Smooth muscle cell (in vitro differentiated cells): ENCODE data around the gene PEX19. TPM values are rescaled to one million over a fixed set of nuclear protein-coding genes. Genes with fewer than 3 reads are reported as not detected.

Experiments used
- DNase-seq: peaks from one replicate; lab custom pipeline; 2025; ENCODE audit not compliant: unreplicated experiment; lab: John Stamatoyannopoulos, UW
- H2AFZ ChIP-seq: fragments of 200-600 bp; sonication (generic); 2 replicates; pipeline ENCODE4 v1.6.0; 2016; ENCODE audit warnings: antibody characterized with exemption, low read depth, mild to moderate bottlenecking
- H3F3A ChIP-seq: fragments of 200-600 bp; sonication (generic); 2 replicates; pipeline ENCODE4 v1.6.0; 2017; ENCODE audit warnings: antibody characterized with exemption, low read depth
- H3K27ac ChIP-seq: fragments of 200-600 bp; sonication (generic); 2 replicates; pipeline ENCODE4 v1.5.1; 2016; ENCODE audit warnings: low read depth, mild to moderate bottlenecking
- H3K27me3 ChIP-seq: fragments of 200-600 bp; sonication (generic); 2 replicates; pipeline ENCODE4 v1.6.1; 2016; ENCODE audit warnings: low read depth, mild to moderate bottlenecking
- H3K36me3 ChIP-seq: fragments of 200-600 bp; sonication (generic); 2 replicates; pipeline ENCODE4 v1.5.1; 2016; ENCODE audit warnings: low read depth
- H3K4me1 ChIP-seq: fragments of 200-600 bp; sonication (generic); 2 replicates; pipeline ENCODE4 v1.5.1; 2016; ENCODE audit warnings: low read depth
- H3K4me2 ChIP-seq: fragments of 200-600 bp; sonication (generic); 2 replicates; pipeline ENCODE4 v1.6.0; 2016; ENCODE audit warnings: mild to moderate bottlenecking
- H3K4me3 ChIP-seq: fragments of 200-600 bp; sonication (generic); 2 replicates; pipeline ENCODE4 v1.5.1; 2016; ENCODE audit warnings: mild to moderate bottlenecking
- H3K79me2 ChIP-seq: fragments of 200-600 bp; sonication (generic); 2 replicates; pipeline ENCODE4 v1.6.0; 2016; ENCODE audit warnings: low read depth, mild to moderate bottlenecking
- H3K9ac ChIP-seq: fragments of 200-600 bp; sonication (generic); 2 replicates; pipeline ENCODE4 v1.6.0; 2016; ENCODE audit warnings: low read depth
- H3K9me3 ChIP-seq: fragments of 200-600 bp; sonication (generic); replicated peaks from 2 replicates; pipeline ENCODE4 v1.5.1; 2016; ENCODE audit warnings: low read depth
- H4K20me1 ChIP-seq: fragments of 200-600 bp; sonication (generic); 2 replicates; pipeline ENCODE4 v1.6.0; 2016; ENCODE audit warnings: low read depth
- CTCF ChIP-seq: fragments of 200-600 bp; sonication (generic); IDR thresholded peaks from 2 replicates; pipeline ENCODE4 v1.5.1; 2017; ENCODE audit warnings: borderline replicate concordance, mild to moderate bottlenecking, antibody characterized with exemption; ENCODE audit not compliant: insufficient read depth, poor library complexity, severe bottlenecking
- WGBS: methylation state at CpG from one replicate; pipeline ENCODE4 v1.1.7; 2016; ENCODE audit warnings: low lambda C conversion rate; 5-methylcytosine and 5-hydroxymethylcytosine counted together
- polyA plus RNA-seq: library from polyadenylated mRNA; unstranded; fragments of >200 nt; fragmentation: Nextera tagmentation; extraction: Ambion mirVana; gene quantifications from 2 replicates; pipeline ENCODE4 v1.2.1, GENCODE V29; 2016
- total RNA-seq: library from RNA; depleted of rRNA; stranded (reverse); fragments of >200 nt; gene quantifications from 2 replicates; pipeline ENCODE4 v1.2.3, GENCODE V29; 2014

The PEX19 gene
- total and polyA plus RNA-seq, 2 experiments from 2014 or later, result 34.5 to 47.1 TPM

- peaks cover 56% of the 10 kb centered on the region for H3K79me2 ChIP-seq
- no peaks in the 10 kb centered on the region for H3K27me3 ChIP-seq
- H3K4me3 ChIP-seq, result no peak overlapping the region
- no peaks in the 10 kb centered on the region for H3K9me3 ChIP-seq
- H3K9ac ChIP-seq, result no peak overlapping the region
- WGBS, result 91% methylated on average over 1 of the region's 1 CpG
- H3F3A ChIP-seq, result no peaks in the 10 kb centered on the region
- H4K20me1 ChIP-seq, result peaks cover 96% of the 10 kb centered on the region
- no peak for DNase-seq
- TF ChIP-seq CTCF, result no peak
- no peaks in the 10 kb centered on the region for H3K4me1 ChIP-seq
- no peak overlapping the region for H3K4me2 ChIP-seq
- no peaks in the 10 kb centered on the region for H3K36me3 ChIP-seq
- no peak overlapping the region for H2AFZ ChIP-seq
- no peak overlapping the region for H3K27ac ChIP-seq
These were observed 37.9 kb downstream of the PEX19 start for GRCh38 chr1:160247053-160247452.

- DNase-seq, result no peak
These were observed 39.5 kb downstream of the PEX19 start for GRCh38 chr1:160245434-160245833.

GRCh38 chr1:160244209-160244608 is 40.7 kb downstream of the PEX19 start:
- H3K4me3 ChIP-seq, result no peak overlapping the region
- no peaks in the 10 kb centered on the region for H3K9me3 ChIP-seq
- no peaks in the 10 kb centered on the region for H3F3A ChIP-seq
- H3K9ac ChIP-seq, result no peak overlapping the region
- no peak overlapping the region for H3K27ac ChIP-seq
- peaks cover 32% of the 10 kb centered on the region for H3K79me2 ChIP-seq
- no peaks in the 10 kb centered on the region for H3K27me3 ChIP-seq
- peaks cover 83% of the 10 kb centered on the region for H4K20me1 ChIP-seq
- H3K4me1 ChIP-seq, result no peaks in the 10 kb centered on the region
- no peak for TF ChIP-seq CTCF
- 100% methylated on average over 1 of the region's 1 CpG for WGBS
- DNase-seq, result no peak
- H3K4me2 ChIP-seq, result no peak overlapping the region
- no peaks in the 10 kb centered on the region for H3K36me3 ChIP-seq
- no peak overlapping the region for H2AFZ ChIP-seq

More at GRCh38 chr1:160245434-160245833, 39.5 kb downstream of the PEX19 start:
- no peak overlapping the region for H3K4me2 ChIP-seq
- peaks cover 91% of the 10 kb centered on the region for H4K20me1 ChIP-seq
- no peaks in the 10 kb centered on the region for H3F3A ChIP-seq
- H3K9me3 ChIP-seq, result no peaks in the 10 kb centered on the region
- no peak for TF ChIP-seq CTCF
- peaks cover 43% of the 10 kb centered on the region for H3K79me2 ChIP-seq
- no peak overlapping the region for H3K9ac ChIP-seq
- H3K36me3 ChIP-seq, result no peaks in the 10 kb centered on the region
- no peak overlapping the region for H3K4me3 ChIP-seq
- no peak overlapping the region for H2AFZ ChIP-seq
- 81% methylated on average over 1 of the region's 1 CpG for WGBS
- H3K27ac ChIP-seq, result no peak overlapping the region
- H3K27me3 ChIP-seq, result no peaks in the 10 kb centered on the region
- no peaks in the 10 kb centered on the region for H3K4me1 ChIP-seq

GRCh38 chr1:160243767-160244166 is 41.2 kb downstream of the PEX19 start:
- H3K27ac ChIP-seq, result no peak overlapping the region
- no peak overlapping the region for H3K9ac ChIP-seq
- no peaks in the 10 kb centered on the region for H3K9me3 ChIP-seq
- H3K27me3 ChIP-seq, result no peaks in the 10 kb centered on the region
- no peak overlapping the region for H2AFZ ChIP-seq
- no peaks in the 10 kb centered on the region for H3F3A ChIP-seq
- no peak overlapping the region for H3K4me2 ChIP-seq
- peaks cover 30% of the 10 kb centered on the region for H3K79me2 ChIP-seq
- no peak for DNase-seq
- no peaks in the 10 kb centered on the region for H3K36me3 ChIP-seq
- no peak overlapping the region for H3K4me3 ChIP-seq
- peaks cover 79% of the 10 kb centered on the region for H4K20me1 ChIP-seq
- H3K4me1 ChIP-seq, result no peaks in the 10 kb centered on the region
- no peak for TF ChIP-seq CTCF
